HCT116 (cell line): ENCODE results near the gene SGK1.

ENCODE experiments used
- CTCF ChIP-seq, 3 experiments: fragments of 200-600 bp in 1 of 3; sonication (generic) in 1 of 3; IDR thresholded peaks in 2 of 3; conservative IDR thresholded peaks in 1 of 3; 2 replicates each; pipeline ENCODE4 v1.5.1; 2012 to 2017; ENCODE audit warnings: low read depth in 2 of 3, low read length in 2 of 3, antibody characterized with exemption in 1 of 3, borderline replicate concordance in 1 of 3, control low read depth in 1 of 3, mild to moderate bottlenecking in 1 of 3, mixed read lengths in 1 of 3, mixed run types in 1 of 3, moderate library complexity in 1 of 3; ENCODE audit not compliant: insufficient read depth in 1 of 3
- POLR2A ChIP-seq: IDR thresholded peaks from 2 replicates; pipeline ENCODE4 v1.7.0; 2011; ENCODE audit warnings: borderline replicate concordance; ENCODE audit not compliant: insufficient read depth, insufficient read length; ENCODE audit errors: extremely low read depth
- RAD21 ChIP-seq: IDR thresholded peaks from 2 replicates; pipeline ENCODE4 v1.6.1; 2012; ENCODE audit warnings: low read depth, mild to moderate bottlenecking
- SP1 ChIP-seq: IDR thresholded peaks from 2 replicates; pipeline ENCODE4 v1.6.1; 2012; ENCODE audit warnings: low read depth
- TCF7L2 ChIP-seq: IDR thresholded peaks from 2 replicates; pipeline ENCODE4 v1.7.0; 2011; ENCODE audit warnings: borderline replicate concordance, inconsistent platforms; ENCODE audit not compliant: insufficient read depth, insufficient read length; ENCODE audit errors: extremely low read depth
- YY1 ChIP-seq: IDR thresholded peaks from 2 replicates; pipeline ENCODE4 v1.6.1; 2011; ENCODE audit warnings: low read length, low read depth, moderate library complexity, mild to moderate bottlenecking; ENCODE audit not compliant: insufficient replicate concordance; ENCODE audit errors: extremely low read depth
- TF ChIP-seq, protein P1 (sequence below): IDR thresholded peaks from 2 replicates; pipeline ENCODE4 v1.6.1; 2012

DNA sequence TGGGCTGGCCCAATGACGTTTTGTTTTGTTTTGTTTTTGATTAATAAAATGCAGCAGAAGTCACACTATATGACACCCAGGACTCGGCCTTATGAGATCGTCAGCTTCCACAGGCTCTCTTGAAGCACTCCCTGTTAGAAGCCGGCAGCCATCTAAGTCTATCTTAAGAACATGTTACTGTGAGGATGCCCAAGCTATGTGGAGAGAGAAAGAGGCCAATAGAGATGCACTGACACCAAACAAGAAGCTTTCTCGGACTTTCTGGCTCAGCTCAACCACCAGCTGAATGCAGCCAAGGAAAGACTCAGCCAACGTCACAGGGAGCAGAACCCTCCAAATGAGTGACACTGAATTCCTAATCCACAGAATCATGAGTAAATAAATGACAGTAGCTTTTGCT is 14.0 kb downstream of the SGK1 start:
- TF ChIP-seq, protein P1, sequence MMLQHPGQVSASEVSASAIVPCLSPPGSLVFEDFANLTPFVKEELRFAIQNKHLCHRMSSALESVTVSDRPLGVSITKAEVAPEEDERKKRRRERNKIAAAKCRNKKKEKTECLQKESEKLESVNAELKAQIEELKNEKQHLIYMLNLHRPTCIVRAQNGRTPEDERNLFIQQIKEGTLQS, result no peak
- TF ChIP-seq CTCF (IDR thresholded peaks at IDR 0.05 in 2 of 3, conservative IDR thresholded peaks at IDR 0.05 in 1 of 3; ENCODE audit: borderline replicate concordance in 1 of 3, insufficient read depth in 1 of 3, low read depth in 2 of 3, low read length in 2 of 3) (no peak), YY1 (no peak), RAD21 (no peak), SP1 (no peak), TCF7L2 (no peak), POLR2A (no peak)
